ENCODE measurements around the gene LRRC56.
A peak's percentile ranks its signal among the peaks of the same experiment; 100 is the strongest.
"Not testable (repeated sequence)": the region's sequence is repeated elsewhere in the genome, so short reads cannot be mapped to it uniquely, and the experiment has no call there.

Gene LRRC56

DNA sequence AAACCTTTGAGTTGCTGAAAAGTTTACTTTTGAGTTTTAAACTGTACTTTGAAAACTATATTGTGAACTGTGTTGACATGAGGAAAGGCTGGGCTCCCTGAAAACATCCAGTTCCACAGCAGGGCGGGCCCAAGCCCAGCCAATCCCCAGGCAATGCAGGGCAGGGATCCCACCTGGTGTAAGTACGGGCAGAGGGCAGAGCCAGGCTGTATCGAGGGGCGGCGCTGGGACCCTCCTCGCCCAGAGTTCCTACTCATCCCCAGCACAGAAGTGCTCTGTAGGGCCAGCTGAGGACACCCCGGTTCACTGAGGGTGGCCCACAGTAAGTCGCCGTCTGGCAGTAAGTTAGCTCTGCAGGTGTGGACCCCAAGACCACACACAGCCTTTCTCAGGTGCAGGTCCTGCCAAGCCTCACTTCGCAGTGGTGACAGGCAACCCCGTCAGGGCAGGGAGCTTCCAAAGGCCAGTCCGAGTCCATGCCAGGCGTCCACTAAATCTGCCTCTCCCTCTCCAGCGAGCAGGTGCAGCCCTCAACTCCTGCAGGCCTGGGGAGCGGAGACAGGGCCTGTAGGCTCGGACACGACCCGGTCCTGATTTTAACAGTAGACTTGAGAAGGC is 29.8 kb downstream of the LRRC56 start:
- no peak overlapping the region for H3K9ac ChIP-seq (ENCODE audit: low read depth, low read length)
- peak overlapping the region; percentile 64; the same call in 1 of the 2 replicates for H3K4me3 ChIP-seq (ENCODE audit: low read depth, low read length)
- peaks cover 15% of the 10 kb centered on the region for H3K36me3 ChIP-seq (ENCODE audit: control insufficient read depth, insufficient read depth, low read length)
- H3K27ac ChIP-seq (ENCODE audit: low read depth, low read length): no peak overlapping the region
- H3K27me3 ChIP-seq (ENCODE audit: control insufficient read depth, insufficient read depth, low read length): no peaks in the 10 kb centered on the region; the same call in 1 of the 2 replicates
- H3K4me1 ChIP-seq (ENCODE audit: control insufficient read depth, insufficient read depth, low read length): peaks cover 9% of the 10 kb centered on the region
- H3K9me3 ChIP-seq (ENCODE audit: control insufficient read depth, insufficient read depth, low read length): no peaks in the 10 kb centered on the region

DNA sequence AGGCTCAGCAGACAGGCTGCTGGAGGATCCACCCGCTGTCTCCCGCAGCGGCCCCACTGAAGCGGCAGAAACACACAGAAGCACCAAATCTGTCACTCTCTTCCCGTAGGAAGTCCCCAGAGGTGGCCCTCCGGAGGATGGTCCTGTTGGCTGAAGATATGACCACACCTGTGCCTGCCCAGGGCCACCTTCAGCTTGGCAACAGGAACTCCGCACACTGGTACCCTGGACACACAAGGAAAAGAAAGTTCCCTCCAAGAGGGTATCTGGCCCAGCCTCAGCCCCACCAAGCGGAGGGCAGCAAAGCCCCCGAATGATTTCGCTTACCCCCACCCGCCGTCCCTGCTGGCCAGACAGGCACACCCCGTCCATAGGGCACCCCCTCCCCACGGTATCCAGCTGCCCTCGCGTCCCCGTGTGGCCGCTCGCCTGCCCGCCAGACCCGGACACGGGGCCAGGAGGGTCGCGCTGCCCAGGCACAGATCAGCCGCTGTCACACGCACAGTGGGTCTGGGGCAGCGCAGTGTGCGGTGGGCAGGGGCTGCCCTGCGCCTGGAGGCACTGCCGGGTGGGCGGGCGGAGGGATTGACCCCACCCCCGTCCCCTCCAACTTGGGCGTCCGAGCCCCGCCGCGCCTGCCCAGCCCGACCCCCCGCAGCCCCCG is 30.4 kb downstream of the LRRC56 start:
- no peak overlapping the region for H3K9ac ChIP-seq (ENCODE audit: low read depth, low read length)
- H3K27me3 ChIP-seq (ENCODE audit: control insufficient read depth, insufficient read depth, low read length): no peaks in the 10 kb centered on the region; the same call in 1 of the 2 replicates
- H3K4me1 ChIP-seq (ENCODE audit: control insufficient read depth, insufficient read depth, low read length): peaks cover 9% of the 10 kb centered on the region
- H3K4me3 ChIP-seq (ENCODE audit: low read depth, low read length): peak overlapping the region; percentile 64
- H3K36me3 ChIP-seq (ENCODE audit: control insufficient read depth, insufficient read depth, low read length): peaks cover 15% of the 10 kb centered on the region
- H3K27ac ChIP-seq (ENCODE audit: low read depth, low read length): no peak overlapping the region
- H3K9me3 ChIP-seq (ENCODE audit: control insufficient read depth, insufficient read depth, low read length): no peaks in the 10 kb centered on the region

DNA sequence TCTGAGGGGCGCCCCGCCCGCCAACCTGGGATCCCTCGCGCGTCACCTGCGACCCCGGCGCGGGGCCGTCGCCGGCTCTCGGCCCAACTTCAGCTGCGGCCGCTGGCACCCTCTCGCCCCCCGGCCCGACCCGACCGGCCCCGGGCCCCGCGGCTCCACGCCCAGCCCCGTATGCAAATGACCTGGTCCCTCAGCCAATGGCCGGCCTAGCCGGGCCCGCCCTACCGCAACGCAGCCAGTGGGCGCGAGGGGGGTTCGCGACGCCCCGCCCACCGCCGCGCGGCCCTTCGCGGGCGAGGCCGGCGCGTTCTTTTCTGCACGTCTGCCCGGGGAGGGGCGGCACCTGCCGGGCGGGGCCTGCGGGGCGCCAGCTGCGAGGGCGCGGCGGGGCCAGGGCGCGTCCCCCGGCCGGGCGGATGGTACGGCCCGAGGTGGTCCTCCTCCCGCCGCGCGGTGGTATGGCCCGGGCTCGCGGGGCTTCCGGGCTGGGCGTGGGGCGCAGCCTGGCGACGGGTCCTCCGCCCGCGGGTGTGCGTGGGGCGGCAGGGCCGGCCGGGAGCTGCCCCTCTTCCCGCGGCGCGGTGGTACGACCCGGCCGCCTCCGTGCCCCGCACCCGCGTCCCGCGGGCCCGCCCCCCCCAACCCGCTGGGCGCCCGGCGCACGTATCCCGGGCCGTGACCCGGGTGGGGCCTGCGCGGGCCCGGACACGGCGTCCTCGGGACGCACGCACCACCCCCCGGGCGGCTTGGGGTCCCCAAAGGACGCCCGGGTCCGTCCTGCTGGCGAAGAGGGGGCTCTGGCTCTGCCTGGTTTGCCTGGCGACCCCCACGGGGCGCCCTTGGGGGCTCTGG is 31.2 kb downstream of the LRRC56 start:
- H3K27ac ChIP-seq (ENCODE audit: low read depth, low read length): no peak overlapping the region

GRCh38 chr11:569158-569885 is 32.0 kb downstream of the LRRC56 start:
- Histone ChIP-seq H3K4me1 (ENCODE audit: control insufficient read depth, insufficient read depth, low read length) (peaks cover 12% of the 10 kb centered on the region), H3K27me3 (ENCODE audit: control insufficient read depth, insufficient read depth, low read length) (peaks cover 3% of the 10 kb centered on the region), H3K4me3 (ENCODE audit: low read depth, low read length) (peak overlapping the region; percentile 62), H3K27ac (ENCODE audit: low read depth, low read length) (no peak overlapping the region), H3K9me3 (ENCODE audit: control insufficient read depth, insufficient read depth, low read length) (no peaks in the 10 kb centered on the region), H3K9ac (ENCODE audit: low read depth, low read length) (no peak overlapping the region), H3K36me3 (ENCODE audit: control insufficient read depth, insufficient read depth, low read length) (no peaks in the 10 kb centered on the region)

More for the DNA sequence above, 31.2 kb downstream of the LRRC56 start:
- Histone ChIP-seq H3K27me3 (ENCODE audit: control insufficient read depth, insufficient read depth, low read length) (no peaks in the 10 kb centered on the region; the same call in 1 of the 2 replicates), H3K9me3 (ENCODE audit: control insufficient read depth, insufficient read depth, low read length) (no peaks in the 10 kb centered on the region), H3K4me1 (ENCODE audit: control insufficient read depth, insufficient read depth, low read length) (peaks cover 9% of the 10 kb centered on the region), H3K4me3 (ENCODE audit: low read depth, low read length) (peak overlapping the region; percentile 64), H3K9ac (ENCODE audit: low read depth, low read length) (no peak overlapping the region), H3K36me3 (ENCODE audit: control insufficient read depth, insufficient read depth, low read length) (peaks cover 7% of the 10 kb centered on the region)

GRCh38 chr11:571802-572185 is 34.5 kb downstream of the LRRC56 start:
- H3K4me3 ChIP-seq (ENCODE audit: low read depth, low read length): no peak overlapping the region
- no peak overlapping the region for H3K9ac ChIP-seq (ENCODE audit: low read depth, low read length)
- H3K36me3 ChIP-seq (ENCODE audit: control insufficient read depth, insufficient read depth, low read length): no peaks in the 10 kb centered on the region
- H3K27me3 ChIP-seq (ENCODE audit: control insufficient read depth, insufficient read depth, low read length): peaks cover 16% of the 10 kb centered on the region
- peak overlapping the region; percentile 67 for H3K27ac ChIP-seq (ENCODE audit: low read depth, low read length)
- peaks cover 14% of the 10 kb centered on the region for H3K4me1 ChIP-seq (ENCODE audit: control insufficient read depth, insufficient read depth, low read length)
- no peaks in the 10 kb centered on the region for H3K9me3 ChIP-seq (ENCODE audit: control insufficient read depth, insufficient read depth, low read length)

DNA sequence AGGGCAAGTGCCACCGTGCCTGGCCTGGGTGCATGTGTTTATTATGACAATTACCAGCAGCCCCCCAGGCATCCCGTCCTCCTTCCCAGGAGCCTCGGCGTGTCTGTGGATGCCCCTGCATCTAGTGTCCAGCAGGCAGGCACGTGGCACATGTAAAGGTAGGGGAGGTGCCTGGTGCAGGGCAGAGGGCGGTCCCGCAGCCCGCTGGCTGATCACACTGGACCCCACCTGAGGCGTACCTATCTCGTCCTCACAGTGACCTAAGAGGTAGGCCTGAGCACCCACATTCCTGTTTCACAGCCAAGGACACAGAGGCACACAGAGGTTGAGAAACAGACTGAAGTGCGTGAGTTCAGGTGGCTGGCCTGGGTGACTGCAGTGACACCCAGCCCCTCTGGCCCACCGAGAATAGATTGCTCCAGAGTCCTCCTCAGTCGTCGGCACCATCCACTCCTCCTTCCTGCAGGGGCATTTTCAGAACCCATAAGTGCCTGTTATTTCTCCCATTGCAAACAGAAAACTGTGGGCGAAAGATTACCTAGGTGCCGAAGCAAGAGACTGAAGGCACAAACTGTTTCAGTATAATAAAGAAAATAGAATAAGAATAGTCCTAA is 35.9 kb downstream of the LRRC56 start:
- no peaks in the 10 kb centered on the region for H3K9me3 ChIP-seq (ENCODE audit: control insufficient read depth, insufficient read depth, low read length)
- peaks cover under 1% of the 10 kb centered on the region; the same call in 1 of the 2 replicates for H3K36me3 ChIP-seq (ENCODE audit: control insufficient read depth, insufficient read depth, low read length)
- H3K27me3 ChIP-seq (ENCODE audit: control insufficient read depth, insufficient read depth, low read length): peaks cover 16% of the 10 kb centered on the region
- no peak overlapping the region for H3K4me3 ChIP-seq (ENCODE audit: low read depth, low read length)
- peaks cover 20% of the 10 kb centered on the region for H3K4me1 ChIP-seq (ENCODE audit: control insufficient read depth, insufficient read depth, low read length)
- no peak overlapping the region for H3K27ac ChIP-seq (ENCODE audit: low read depth, low read length)
- no peak overlapping the region for H3K9ac ChIP-seq (ENCODE audit: low read depth, low read length)

DNA sequence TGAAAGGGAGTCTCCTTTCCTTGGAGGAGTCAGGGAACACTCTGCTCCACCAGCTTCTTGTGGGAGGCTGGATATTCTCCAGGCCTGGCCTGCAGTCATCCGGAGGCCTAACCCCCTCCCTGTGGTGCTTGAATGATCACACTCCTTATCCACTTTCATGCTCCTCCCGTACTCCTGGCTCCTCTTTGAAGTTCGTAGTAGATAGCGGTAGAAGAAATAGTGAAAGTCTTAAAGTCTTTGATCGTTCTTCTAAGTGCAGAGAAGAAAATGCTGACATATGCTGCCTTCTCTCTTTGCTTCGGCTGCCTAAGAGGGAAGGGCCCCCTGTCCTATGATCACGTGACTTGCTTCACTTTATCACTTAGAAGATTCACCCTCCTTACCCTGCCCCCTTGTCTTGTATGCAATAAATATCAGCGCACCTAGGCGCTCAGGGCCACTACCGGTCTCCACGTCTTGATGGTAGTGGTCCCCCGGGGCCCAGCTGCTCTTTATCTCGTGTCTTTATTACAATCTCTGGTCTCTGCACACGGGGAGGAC is 36.8 kb downstream of the LRRC56 start:
- not testable (repeated sequence) for H3K36me3 ChIP-seq (ENCODE audit: control insufficient read depth, insufficient read depth, low read length); H3K27ac ChIP-seq (ENCODE audit: low read depth, low read length); H3K9ac ChIP-seq (ENCODE audit: low read depth, low read length); H3K9me3 ChIP-seq (ENCODE audit: control insufficient read depth, insufficient read depth, low read length)
- peaks cover 16% of the 10 kb centered on the region for H3K27me3 ChIP-seq (ENCODE audit: control insufficient read depth, insufficient read depth, low read length)
- 0 out of 2 replicates have a peak overlapping the region, but pooled peaks have one; percentile 76 for H3K4me3 ChIP-seq (ENCODE audit: low read depth, low read length)
- peaks cover 20% of the 10 kb centered on the region for H3K4me1 ChIP-seq (ENCODE audit: control insufficient read depth, insufficient read depth, low read length)

DNA sequence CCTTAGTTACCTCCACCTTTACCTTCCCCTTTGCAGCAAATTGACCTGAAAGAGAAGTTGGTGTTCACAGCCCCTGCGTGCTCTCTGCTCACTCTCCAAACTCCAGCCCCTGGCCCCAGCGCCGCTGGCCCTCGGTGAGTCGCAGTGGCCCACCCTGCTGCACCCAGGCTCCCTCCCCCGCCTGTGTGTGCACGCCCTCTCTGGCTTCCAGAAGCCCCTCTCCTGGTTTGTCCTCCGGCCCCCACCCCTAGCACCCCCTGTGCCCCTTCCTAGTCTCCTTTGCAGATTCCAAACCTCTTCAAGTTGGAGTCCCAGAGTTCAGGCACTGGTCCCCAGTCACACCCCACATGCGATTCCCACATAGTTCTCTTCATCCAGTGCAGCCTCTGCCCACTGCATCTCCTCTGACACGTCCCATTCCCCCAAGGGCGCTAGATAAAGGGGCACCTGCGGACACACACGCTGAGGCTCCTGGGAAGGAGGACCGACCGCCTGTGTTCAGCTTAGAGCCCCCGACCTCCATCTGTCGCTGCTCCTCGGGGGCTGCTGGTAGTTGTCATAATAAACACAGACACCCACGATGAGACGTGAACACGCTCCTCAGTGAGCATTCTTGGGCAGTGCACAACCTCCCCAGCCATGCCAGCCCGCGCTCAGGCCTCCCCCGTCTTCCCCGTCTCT is 37.4 kb downstream of the LRRC56 start:
- Histone ChIP-seq H3K9ac (ENCODE audit: low read depth, low read length) (no peak overlapping the region), H3K27ac (ENCODE audit: low read depth, low read length) (no peak overlapping the region), H3K4me1 (ENCODE audit: control insufficient read depth, insufficient read depth, low read length) (peaks cover 20% of the 10 kb centered on the region), H3K36me3 (ENCODE audit: control insufficient read depth, insufficient read depth, low read length) (peaks cover 4% of the 10 kb centered on the region; the same call in 1 of the 2 replicates), H3K27me3 (ENCODE audit: control insufficient read depth, insufficient read depth, low read length) (peaks cover 16% of the 10 kb centered on the region), H3K9me3 (ENCODE audit: control insufficient read depth, insufficient read depth, low read length) (no peaks in the 10 kb centered on the region), H3K4me3 (ENCODE audit: low read depth, low read length) (peak overlapping the region; percentile 76)

DNA sequence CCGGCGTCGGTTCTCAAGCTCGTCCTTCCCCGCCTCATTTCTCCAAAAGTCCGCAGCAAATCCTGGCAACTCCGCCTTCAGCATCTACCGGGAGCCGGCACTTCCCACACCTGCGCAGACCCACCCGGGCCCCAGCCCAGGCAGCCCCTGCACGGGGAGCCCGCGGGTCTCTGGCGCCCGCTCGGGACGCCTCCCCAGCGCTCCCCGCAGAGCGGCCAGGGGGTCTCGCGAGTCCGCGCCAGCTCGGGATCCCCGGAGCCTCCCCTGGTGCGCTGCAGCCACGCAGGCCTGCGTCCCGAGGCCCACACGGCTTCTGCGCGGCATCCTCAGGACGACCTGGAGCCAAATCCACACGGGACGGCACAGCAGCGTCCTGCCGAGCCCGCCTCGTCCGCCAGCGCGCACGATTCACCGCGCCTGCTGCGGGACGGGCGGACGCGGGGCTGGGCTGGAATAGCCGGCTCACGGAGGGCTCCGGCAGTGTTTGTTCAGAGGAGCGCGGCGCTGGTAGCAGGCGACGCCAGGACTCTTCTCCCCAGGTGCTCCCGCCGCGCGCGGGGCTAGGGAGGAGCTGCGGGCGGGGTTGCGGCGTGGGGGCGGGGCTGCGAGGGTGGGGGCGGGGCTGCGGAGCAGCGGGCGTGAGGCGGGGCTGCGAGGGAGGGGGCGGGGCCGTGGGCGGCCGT is 38.1 kb downstream of the LRRC56 start:
- Histone ChIP-seq H3K9ac (ENCODE audit: low read depth, low read length) (peak overlapping the region; percentile 30; the same call in 1 of the 2 replicates), H3K9me3 (ENCODE audit: control insufficient read depth, insufficient read depth, low read length) (no peaks in the 10 kb centered on the region), H3K27ac (ENCODE audit: low read depth, low read length) (peak overlapping the region; percentile 20), H3K4me1 (ENCODE audit: control insufficient read depth, insufficient read depth, low read length) (peaks cover 20% of the 10 kb centered on the region), H3K4me3 (ENCODE audit: low read depth, low read length) (peak overlapping the region; percentile 76), H3K27me3 (ENCODE audit: control insufficient read depth, insufficient read depth, low read length) (peaks cover 16% of the 10 kb centered on the region), H3K36me3 (ENCODE audit: control insufficient read depth, insufficient read depth, low read length) (peaks cover 6% of the 10 kb centered on the region; the same call in 1 of the 2 replicates)
